HG02678 (cell line): ENCODE results near the gene KIF26B.
A peak's percentile ranks its signal among the peaks of the same experiment; 100 is the strongest.
"Not testable (repeated sequence)": the region's sequence is repeated elsewhere in the genome, so short reads cannot be mapped to it uniquely, and the experiment has no call there.

ENCODE experiments used
- ATAC-seq: cut with Tn5 transposase; IDR thresholded peaks from one replicate; pipeline ENCODE4 v1.9.1; 2021; ENCODE audit warnings: mild to moderate bottlenecking, moderate library complexity; ENCODE audit not compliant: unreplicated experiment

Gene KIF26B

GRCh38 chr1:245687636-245688535 is 533.1 kb downstream of the KIF26B start:
- no peak for ATAC-seq

- no peak for ATAC-seq
Observed at GRCh38 chr1:245688536-245689453, 534.0 kb downstream of the KIF26B start.

DNA sequence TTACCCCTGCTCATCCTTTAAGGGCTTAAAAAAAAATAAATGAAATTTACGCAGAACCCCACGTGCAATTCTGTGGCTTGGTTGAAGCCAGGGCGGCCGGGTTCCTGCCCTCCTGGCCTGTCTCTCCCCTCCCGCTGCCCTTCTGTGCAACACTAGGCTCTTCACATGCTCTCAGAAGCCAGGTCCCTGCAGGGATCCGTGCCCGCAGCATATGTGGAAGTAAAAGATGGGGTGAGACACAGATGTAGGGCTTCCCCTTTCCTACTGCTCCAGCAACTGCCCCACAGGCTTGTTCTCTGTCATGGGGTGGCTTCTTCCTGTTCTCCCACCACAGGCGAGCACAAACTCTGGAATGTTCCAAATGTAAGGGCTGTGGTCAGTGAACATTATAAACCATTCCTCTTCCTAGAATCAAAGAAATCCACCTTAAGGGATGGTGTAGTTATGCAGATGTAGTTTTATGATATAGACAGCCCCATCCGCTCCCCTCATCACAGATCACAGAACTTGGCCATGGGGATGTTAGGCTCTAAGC is 535.4 kb downstream of the KIF26B start:
- ATAC-seq, result no peak

GRCh38 chr1:245690946-245691541 is 536.3 kb downstream of the KIF26B start:
- ATAC-seq, result no peak

DNA sequence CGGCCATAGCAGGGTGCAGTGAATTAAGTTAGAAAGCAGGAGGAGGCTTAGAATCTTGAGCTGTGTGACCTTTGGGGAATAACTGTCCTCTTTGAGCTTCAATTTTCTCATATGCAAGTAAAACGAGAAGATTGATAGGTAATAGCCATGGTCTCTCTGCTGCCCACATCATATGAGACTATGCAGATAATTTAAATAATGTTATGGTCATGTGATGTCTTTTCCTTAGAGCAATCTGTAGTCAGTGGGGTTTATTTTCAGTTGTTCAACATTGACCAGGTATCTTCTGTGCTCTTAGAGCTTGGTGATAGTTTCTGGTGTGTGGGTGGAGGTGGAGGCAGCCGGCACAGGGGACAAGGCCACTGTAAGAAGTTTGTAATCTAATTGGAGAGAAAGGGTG is 537.1 kb downstream of the KIF26B start:
- ATAC-seq, result no peak

- ATAC-seq, result no peak
Observed at GRCh38 chr1:245692318-245692717, 537.5 kb downstream of the KIF26B start.

DNA sequence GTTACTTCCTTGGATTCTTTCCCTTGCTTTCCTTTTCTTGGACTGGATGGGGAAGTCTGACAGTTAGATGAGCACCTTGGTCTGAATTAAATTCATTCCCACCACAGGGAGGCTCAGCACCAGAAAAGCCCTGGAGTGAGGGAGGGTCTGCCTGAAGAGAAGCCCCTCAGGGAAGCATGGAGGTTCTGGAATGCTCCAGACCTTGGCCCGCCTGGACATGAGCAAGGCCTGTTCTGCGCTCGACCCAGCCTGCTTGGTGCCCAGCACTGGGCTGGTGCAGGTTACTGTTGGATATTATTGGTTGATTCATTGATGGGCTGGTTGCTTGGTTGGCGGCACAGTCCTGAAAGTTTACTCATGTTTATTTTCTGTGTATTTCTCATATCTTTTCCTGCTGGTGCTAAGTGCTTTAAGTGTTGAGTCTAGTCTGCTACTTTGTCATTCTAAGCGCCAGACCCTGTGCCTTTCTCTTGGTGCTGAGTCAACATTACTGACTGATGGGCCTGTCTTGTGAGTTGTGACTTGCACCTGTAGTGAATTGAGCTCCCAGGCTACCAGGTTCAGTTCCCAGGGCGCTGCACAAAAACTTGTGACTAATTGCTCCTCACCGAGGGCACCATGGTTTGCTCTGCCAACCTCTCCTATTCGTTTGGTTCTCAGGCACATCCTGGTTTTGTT is 538.5 kb downstream of the KIF26B start:
- ATAC-seq, result no peak

GRCh38 chr1:245693941-245694752 is 539.4 kb downstream of the KIF26B start:
- ATAC-seq, result no peak

- no peak for ATAC-seq
Observed at GRCh38 chr1:245694753-245695195, 540.0 kb downstream of the KIF26B start.

- no peak for ATAC-seq
Observed at GRCh38 chr1:245695211-245695610, 540.4 kb downstream of the KIF26B start.

GRCh38 chr1:245695701-245696100 is 540.9 kb downstream of the KIF26B start:
- not testable (repeated sequence) for ATAC-seq

DNA sequence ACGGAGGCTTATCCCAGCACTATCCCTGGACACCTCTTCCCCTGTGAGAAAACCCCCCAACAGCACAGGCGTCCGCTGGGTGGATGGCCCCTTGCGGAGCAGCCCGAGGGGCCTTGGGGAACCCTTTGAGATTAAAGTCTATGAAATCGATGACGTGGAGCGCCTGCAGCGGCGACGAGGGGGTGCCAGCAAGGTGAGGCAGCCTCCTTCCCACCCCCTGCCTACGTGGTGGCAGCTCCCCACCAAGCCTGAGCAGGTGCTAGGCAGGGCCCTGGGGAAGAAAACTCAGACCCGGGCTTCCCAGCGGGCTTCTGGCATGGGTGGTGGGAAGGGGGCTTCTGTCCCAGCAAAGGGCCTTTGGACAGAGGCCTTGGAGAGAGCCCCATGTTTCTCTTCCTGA is 543.3 kb downstream of the KIF26B start:
- ATAC-seq, result no peak

- ATAC-seq, result peak; percentile 40
Observed at GRCh38 chr1:245698860-245699259, 544.1 kb downstream of the KIF26B start.

- ATAC-seq, result no peak
Observed at GRCh38 chr1:245700631-245701030, 545.8 kb downstream of the KIF26B start.

- ATAC-seq, result no peak
Observed at GRCh38 chr1:245701631-245702030, 546.8 kb downstream of the KIF26B start.

- no peak for ATAC-seq
Observed at GRCh38 chr1:245702346-245702745, 547.6 kb downstream of the KIF26B start.

DNA sequence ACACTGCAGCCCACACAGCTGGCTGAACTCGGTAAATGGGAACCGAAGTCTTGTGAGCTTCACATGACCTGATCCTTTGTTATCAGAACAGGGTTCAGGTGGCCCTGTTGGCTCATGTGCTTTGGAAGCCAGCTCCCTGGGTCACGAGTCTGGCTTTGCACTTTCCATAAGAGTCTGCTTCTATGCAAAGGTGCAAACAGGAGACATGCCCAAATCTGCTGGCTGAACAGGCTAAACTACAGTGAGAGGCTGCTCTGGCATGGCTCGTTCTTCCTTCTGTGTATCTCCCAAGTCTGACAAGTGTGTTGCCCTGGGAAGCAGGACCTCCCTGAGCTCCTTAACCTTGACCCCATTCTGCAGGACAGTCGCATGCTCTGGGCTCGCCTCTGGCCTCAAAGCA is 549.6 kb downstream of the KIF26B start:
- no peak for ATAC-seq

DNA sequence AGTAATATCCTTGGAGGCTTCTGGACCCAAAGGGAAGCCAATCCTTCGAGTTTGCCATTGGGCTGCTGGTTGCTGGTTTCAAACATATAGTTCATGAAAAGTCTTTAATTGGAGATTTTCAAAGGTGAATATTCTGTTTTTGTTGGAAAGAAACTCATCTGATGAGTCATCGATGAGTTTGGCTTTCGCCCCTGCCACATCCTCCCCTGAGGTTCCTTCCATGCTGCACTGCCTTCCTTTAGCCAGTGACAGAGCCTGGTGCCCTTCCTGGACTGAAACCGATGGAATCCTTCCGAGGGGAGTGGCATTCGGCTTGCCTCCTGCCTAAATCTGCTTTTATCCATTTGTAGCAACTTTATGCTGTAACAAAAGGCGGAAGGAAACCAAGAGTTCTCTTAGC is 550.0 kb downstream of the KIF26B start:
- no peak for ATAC-seq

DNA sequence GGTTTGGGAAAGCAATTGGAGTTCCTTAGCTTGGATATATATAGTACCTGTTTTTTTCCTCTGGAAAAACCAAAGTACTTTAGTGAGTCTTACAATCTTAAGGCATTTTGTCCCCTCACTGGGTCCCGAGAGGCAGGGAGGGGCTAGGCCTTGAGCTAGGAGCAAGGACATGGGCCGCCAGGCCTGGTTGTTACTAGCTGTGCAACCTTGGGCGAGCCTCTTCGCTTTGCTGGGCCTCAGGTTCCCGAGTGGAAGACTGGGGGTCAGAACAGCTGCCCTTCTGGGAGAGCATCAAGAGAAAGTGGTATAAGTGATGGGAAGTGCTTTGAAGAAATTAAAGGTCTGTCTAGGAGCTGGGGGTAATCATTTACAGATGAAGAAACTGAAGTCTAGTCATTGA is 553.2 kb downstream of the KIF26B start:
- ATAC-seq, result no peak
